Measurements from ENCODE around the gene RBM17. TPM values are rescaled to one million over a fixed set of nuclear protein-coding genes. Genes with fewer than 3 reads are reported as not detected.
"Not testable (repeated sequence)": the region's sequence is repeated elsewhere in the genome, so short reads cannot be mapped to it uniquely, and the experiment has no call there.

Gene RBM17
- total RNA-seq, 6 experiments from 2014 or later = 11.9 to 40.6 (median 28.1) TPM

- 79% methylated on average over 10 of the region's 11 CpGs for WGBS (ENCODE audit: insufficient coverage, low coverage, low lambda C conversion rate, missing lambda C conversion rate)
- intact Hi-C loops (cut with DNase I) = no loop called here
- TF ChIP-seq, protein P1, sequence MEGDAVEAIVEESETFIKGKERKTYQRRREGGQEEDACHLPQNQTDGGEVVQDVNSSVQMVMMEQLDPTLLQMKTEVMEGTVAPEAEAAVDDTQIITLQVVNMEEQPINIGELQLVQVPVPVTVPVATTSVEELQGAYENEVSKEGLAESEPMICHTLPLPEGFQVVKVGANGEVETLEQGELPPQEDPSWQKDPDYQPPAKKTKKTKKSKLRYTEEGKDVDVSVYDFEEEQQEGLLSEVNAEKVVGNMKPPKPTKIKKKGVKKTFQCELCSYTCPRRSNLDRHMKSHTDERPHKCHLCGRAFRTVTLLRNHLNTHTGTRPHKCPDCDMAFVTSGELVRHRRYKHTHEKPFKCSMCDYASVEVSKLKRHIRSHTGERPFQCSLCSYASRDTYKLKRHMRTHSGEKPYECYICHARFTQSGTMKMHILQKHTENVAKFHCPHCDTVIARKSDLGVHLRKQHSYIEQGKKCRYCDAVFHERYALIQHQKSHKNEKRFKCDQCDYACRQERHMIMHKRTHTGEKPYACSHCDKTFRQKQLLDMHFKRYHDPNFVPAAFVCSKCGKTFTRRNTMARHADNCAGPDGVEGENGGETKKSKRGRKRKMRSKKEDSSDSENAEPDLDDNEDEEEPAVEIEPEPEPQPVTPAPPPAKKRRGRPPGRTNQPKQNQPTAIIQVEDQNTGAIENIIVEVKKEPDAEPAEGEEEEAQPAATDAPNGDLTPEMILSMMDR (IDR thresholded peaks at IDR 0.05) = no peak
- no peak for TF ChIP-seq POLR2A (IDR thresholded peaks at IDR 0.05)
- Histone ChIP-seq H3K4me1 (no peaks in the 10 kb centered on the region), H3K9me3 (no peaks in the 10 kb centered on the region), H3K36me3 (peaks cover 0 to 5% (median 2%) of the 10 kb centered on the region in 4 donors), H3K27ac (no peak overlapping the region), H3K4me3 (no peak overlapping the region), H3K27me3 (no peaks in the 10 kb centered on the region)
- ATAC-seq (no peak), DNase-seq (no peak)
Measured at GRCh38 chr10:6121146-6121545, 32.3 kb downstream of the RBM17 start.

DNA sequence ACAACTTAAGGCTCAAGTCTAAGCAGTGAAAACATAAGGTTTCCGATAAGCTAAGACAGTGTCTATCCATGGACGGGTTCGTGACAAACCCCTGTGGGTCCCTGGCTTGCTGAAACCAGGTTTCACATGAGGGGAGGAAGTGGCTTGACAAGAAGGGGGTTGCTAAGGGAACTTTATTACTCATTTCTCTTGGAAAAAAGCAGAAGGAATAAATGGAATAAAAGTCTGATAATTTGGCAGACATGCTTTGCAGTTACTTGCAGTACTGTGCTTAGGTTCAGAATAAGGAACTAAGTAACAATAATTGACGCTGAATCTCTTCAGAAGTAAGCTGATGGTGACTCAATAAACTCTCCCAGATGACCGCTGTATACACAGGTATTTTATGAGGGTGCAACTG, 34.7 kb downstream of the RBM17 start:
- 53% methylated on average over 5 of the region's 5 CpGs for WGBS (ENCODE audit: insufficient coverage, low coverage, low lambda C conversion rate, missing lambda C conversion rate)
- TF ChIP-seq, protein P1 (IDR thresholded peaks at IDR 0.05) = no peak
- no peak for TF ChIP-seq POLR2A (IDR thresholded peaks at IDR 0.05)
- Histone ChIP-seq H3K36me3 (no peaks in the 10 kb centered on the region), H3K27me3 (no peaks in the 10 kb centered on the region), H3K4me3 (no peak overlapping the region), H3K4me1 (no peaks in the 10 kb centered on the region), H3K9me3 (no peaks in the 10 kb centered on the region), H3K27ac (no peak overlapping the region)
- intact Hi-C loops (cut with DNase I) = no loop called here
- no peak for DNase-seq
- ATAC-seq = peak in 2 of 4 donors; percentile 32 to 40

GRCh38 chr10:6124666-6125065, 35.8 kb downstream of the RBM17 start:
- H3K27me3 ChIP-seq = no peaks in the 10 kb centered on the region
- H3K9me3 ChIP-seq = no peaks in the 10 kb centered on the region
- DNase-seq = no peak

DNA sequence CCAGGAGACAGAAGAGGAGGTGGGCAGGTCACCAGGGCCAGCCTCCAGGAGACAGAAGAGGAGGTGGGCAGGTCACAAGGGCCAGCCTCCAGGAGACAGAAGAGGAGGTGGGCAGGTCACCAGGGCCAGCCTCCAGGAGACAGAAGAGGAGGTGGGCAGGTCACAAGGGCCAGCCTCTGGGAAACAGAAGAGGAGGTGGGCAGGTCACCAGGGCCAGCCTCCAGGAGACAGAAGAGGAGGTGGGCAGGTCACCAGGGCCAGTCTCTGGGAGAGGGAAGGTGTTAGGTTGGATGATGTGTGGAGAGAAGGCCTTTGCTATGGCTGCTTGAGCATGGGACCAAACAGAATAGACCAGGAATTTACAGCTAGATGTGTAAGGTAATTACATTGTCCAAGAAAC, 38.6 kb downstream of the RBM17 start:
- DNase-seq, H3K4me3 ChIP-seq: not testable (repeated sequence)

More at GRCh38 chr10:6124666-6125065, 35.8 kb downstream of the RBM17 start:
- peak; percentile 26 to 47 (median 41) for ATAC-seq
- intact Hi-C loops (cut with DNase I) = no loop called here
- no peak overlapping the region for H3K4me3 ChIP-seq
- TF ChIP-seq, protein P1 (IDR thresholded peaks at IDR 0.05) = no peak
- no peak for TF ChIP-seq POLR2A (IDR thresholded peaks at IDR 0.05)
- no peaks in the 10 kb centered on the region for H3K36me3 ChIP-seq
- H3K4me1 ChIP-seq = no peaks in the 10 kb centered on the region
- 39% methylated on average over 9 of the region's 9 CpGs for WGBS (ENCODE audit: insufficient coverage, low coverage, low lambda C conversion rate, missing lambda C conversion rate)
- H3K27ac ChIP-seq = no peak overlapping the region

GRCh38 chr10:6128087-6128486, 39.3 kb downstream of the RBM17 start:
- Histone ChIP-seq H3K27ac (no peak overlapping the region), H3K4me3 (no peak overlapping the region), H3K4me1 (no peaks in the 10 kb centered on the region), H3K36me3 (no peaks in the 10 kb centered on the region), H3K9me3 (no peaks in the 10 kb centered on the region), H3K27me3 (no peaks in the 10 kb centered on the region)
- WGBS (ENCODE audit: insufficient coverage, low coverage, low lambda C conversion rate, missing lambda C conversion rate) = 60% methylated on average over 1 of the region's 8 CpGs
- no peak for TF ChIP-seq POLR2A (IDR thresholded peaks at IDR 0.05)
- TF ChIP-seq, protein P1 (IDR thresholded peaks at IDR 0.05) = no peak
- no peak for DNase-seq
- intact Hi-C loops (cut with DNase I) = no loop called here
- ATAC-seq = no peak

More for the DNA sequence above, 38.6 kb downstream of the RBM17 start:
- intact Hi-C loops (cut with DNase I); H3K36me3 ChIP-seq; H3K27ac ChIP-seq; H3K27me3 ChIP-seq; H3K9me3 ChIP-seq; ATAC-seq; H3K4me1 ChIP-seq: not testable (repeated sequence)
